Esophagus muscularis mucosa (tissue), 4 donors: ENCODE results near the gene CHCHD1. TPM values are rescaled to one million over a fixed set of nuclear protein-coding genes. Genes with fewer than 3 reads are reported as not detected.
A peak's percentile ranks its signal among the peaks of the same experiment; 100 is the strongest.

Source experiments
- DNase-seq: peaks from one replicate; pipeline ENCODE4 v3.0.0-alpha.2; 2017; ENCODE audit errors: extremely low spot score
- H3K27ac ChIP-seq, 4 donors: fragments of 200-600 bp; sonication (generic); replicated peaks in 1 of 4; 1 replicate in 3 of 4; 2 replicates in 1 of 4; pipeline ENCODE4 v1.5.1; 2016 to 2019; ENCODE audit warnings: mild to moderate bottlenecking in 1 of 4
- H3K27me3 ChIP-seq, 4 donors: fragments of 200-600 bp; sonication (generic); one replicate each; pipeline versions ENCODE4 v1.5.1 to v1.6.0; 2016 to 2019
- H3K36me3 ChIP-seq, 4 donors: fragments of 200-600 bp; sonication (generic); one replicate each; pipeline ENCODE4 v1.5.1; 2016 to 2019
- H3K4me1 ChIP-seq, 4 donors: fragments of 200-600 bp; sonication (generic); one replicate each; pipeline ENCODE4 v1.5.1; 2016 to 2019
- H3K4me3 ChIP-seq, 4 donors: fragments of 200-600 bp; sonication (generic); 1 replicate in 2 of 4; 2 replicates in 2 of 4; pipeline ENCODE4 v1.5.1; 2016 to 2019; ENCODE audit warnings: mild to moderate bottlenecking in 4 of 4, moderate library complexity in 1 of 4
- H3K9me3 ChIP-seq, 4 donors: fragments of 200-600 bp; sonication (generic); 1 replicate in 3 of 4; 2 replicates in 1 of 4; pipeline ENCODE4 v1.5.1; 2016 to 2019
- EP300 ChIP-seq: sonication (generic); formaldehyde crosslinking; IDR thresholded peaks from one replicate; pipeline ENCODE4 v1.6.1; 2017; ENCODE audit warnings: antibody characterized with exemption
- POLR2A ChIP-seq: fragments of 450-650 bp; IDR thresholded peaks from one replicate; pipeline ENCODE4 v1.6.1; 2017; ENCODE audit warnings: antibody characterized with exemption, moderate library complexity, mild to moderate bottlenecking, low read depth
- POLR2AphosphoS5 ChIP-seq, 2 donors: sonication (generic); formaldehyde crosslinking; IDR thresholded peaks; one replicate each; pipeline ENCODE4 v1.6.1; 2017; ENCODE audit warnings: antibody characterized with exemption in 2 of 2
- WGBS: methylation state at CpG from one replicate; pipeline ENCODE4 v1.1.5; 2018; 5-methylcytosine and 5-hydroxymethylcytosine counted together
- intact Hi-C: fragments of 100-400 bp; cut with DNase I; formaldehyde crosslinking; loops from one replicate; pipeline ENCODE4 v1.15.1; 2023
- total RNA-seq, 4 donors: library from RNA; depleted of rRNA; stranded (reverse); fragments of >200 nt; gene quantifications; one replicate each; pipeline versions ENCODE4 v1.1.0 to v1.2.1, GENCODE V29; 2016
- TF ChIP-seq, protein P1 (sequence below), 3 experiments: fragments of 200-600 bp in 2 of 3; fragments of 450-650 bp in 1 of 3; sonication (generic) in 2 of 3; IDR thresholded peaks; one replicate each; pipeline ENCODE4 v1.5.1; 2017 to 2019; ENCODE audit warnings: antibody characterized with exemption in 3 of 3, mild to moderate bottlenecking in 2 of 3, moderate library complexity in 1 of 3

Gene CHCHD1
- total RNA-seq, 4 donors from 2014 or later: 14.9 to 32.0 (median 25.6) TPM

DNA sequence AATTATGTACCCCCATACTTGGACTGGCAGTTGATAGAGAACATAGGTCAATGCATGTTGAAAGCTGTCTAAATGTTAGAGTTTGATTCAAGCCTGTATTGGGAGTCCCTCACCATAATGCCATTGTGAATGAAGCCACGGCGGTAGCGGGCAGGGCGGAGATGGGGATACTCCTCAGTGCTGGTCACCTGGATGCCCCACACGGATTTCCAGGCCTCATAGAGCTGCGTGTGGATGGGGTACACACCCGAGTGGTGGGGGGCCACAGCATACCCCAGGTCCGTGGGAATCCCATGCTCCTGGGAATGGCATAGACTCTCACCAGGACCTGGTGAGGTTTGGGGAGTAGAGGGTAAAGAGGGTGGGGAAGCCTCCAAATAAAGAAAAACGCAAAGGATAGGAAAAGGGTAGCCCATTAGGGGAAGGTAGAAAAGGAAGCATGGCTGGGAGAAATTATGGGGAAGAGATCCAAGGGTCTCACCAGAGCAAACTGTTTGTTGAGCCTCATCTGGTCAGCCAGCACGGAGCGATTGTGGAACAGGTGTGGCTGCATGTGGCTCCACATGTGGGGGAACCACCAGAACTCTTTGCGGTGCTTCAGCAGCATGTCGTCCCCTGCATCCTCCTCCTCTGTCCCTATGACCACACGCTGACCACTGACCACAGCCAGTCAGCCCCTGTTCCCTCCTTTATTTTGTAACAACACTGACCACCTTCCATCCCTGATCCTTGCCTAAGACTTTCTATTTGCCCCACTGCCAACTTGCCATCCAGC, 24.5 kb downstream of the CHCHD1 start:
- Histone ChIP-seq H3K4me3 (no peak overlapping the region), H3K36me3 (peaks cover 64 to 79% (median 75%) of the 10 kb centered on the region in 4 donors), H3K9me3 (no peaks in the 10 kb centered on the region), H3K4me1 (peaks cover 16 to 46% (median 37%) of the 10 kb centered on the region in 4 donors), H3K27ac (peak overlapping the region in 1 of 4 donors; percentile 4), H3K27me3 (no peaks in the 10 kb centered on the region)
- DNase-seq: no peak
- TF ChIP-seq EP300 (no peak), POLR2A (no peak), POLR2AphosphoS5 (IDR thresholded peaks at IDR 0.05) (no peak)
- TF ChIP-seq, protein P1, sequence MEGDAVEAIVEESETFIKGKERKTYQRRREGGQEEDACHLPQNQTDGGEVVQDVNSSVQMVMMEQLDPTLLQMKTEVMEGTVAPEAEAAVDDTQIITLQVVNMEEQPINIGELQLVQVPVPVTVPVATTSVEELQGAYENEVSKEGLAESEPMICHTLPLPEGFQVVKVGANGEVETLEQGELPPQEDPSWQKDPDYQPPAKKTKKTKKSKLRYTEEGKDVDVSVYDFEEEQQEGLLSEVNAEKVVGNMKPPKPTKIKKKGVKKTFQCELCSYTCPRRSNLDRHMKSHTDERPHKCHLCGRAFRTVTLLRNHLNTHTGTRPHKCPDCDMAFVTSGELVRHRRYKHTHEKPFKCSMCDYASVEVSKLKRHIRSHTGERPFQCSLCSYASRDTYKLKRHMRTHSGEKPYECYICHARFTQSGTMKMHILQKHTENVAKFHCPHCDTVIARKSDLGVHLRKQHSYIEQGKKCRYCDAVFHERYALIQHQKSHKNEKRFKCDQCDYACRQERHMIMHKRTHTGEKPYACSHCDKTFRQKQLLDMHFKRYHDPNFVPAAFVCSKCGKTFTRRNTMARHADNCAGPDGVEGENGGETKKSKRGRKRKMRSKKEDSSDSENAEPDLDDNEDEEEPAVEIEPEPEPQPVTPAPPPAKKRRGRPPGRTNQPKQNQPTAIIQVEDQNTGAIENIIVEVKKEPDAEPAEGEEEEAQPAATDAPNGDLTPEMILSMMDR (IDR thresholded peaks at IDR 0.05): no peak
- intact Hi-C loops: no loop called here
- 88% methylated on average over 14 of the region's 14 CpGs for WGBS

DNA sequence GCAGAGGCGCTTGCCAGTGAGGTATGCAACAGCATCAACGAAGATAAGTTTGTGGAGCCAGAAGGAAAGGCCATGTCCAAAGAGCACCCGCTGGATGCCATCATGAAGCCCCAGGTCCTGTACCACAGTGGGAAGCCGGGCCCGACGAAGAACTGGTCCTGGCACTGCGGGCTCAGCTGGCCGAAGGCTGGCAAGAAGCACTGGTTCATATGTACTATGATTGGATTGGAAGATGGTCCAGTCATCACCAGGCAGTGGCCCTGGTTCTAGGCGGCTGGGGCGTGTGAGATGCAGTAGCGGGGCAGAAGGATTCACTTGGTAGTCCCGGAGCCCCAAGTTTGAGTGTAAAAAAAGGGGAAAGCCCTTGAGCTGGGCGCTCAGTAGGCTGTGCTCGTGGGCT, 25.6 kb downstream of the CHCHD1 start:
- no peak overlapping the region for H3K4me3 ChIP-seq
- H3K27ac ChIP-seq: no peak overlapping the region
- H3K27me3 ChIP-seq: peaks cover 0 to 3% (median 0%) of the 10 kb centered on the region in 4 donors
- peaks cover 55 to 68% (median 64%) of the 10 kb centered on the region in 4 donors for H3K36me3 ChIP-seq
- TF ChIP-seq POLR2AphosphoS5 (IDR thresholded peaks at IDR 0.05) (no peak), EP300 (no peak), POLR2A (no peak)
- TF ChIP-seq, protein P1 (IDR thresholded peaks at IDR 0.05): no peak
- WGBS: 96% methylated on average over 14 of the region's 14 CpGs
- H3K4me1 ChIP-seq: peaks cover 16 to 51% (median 41%) of the 10 kb centered on the region in 4 donors
- no peaks in the 10 kb centered on the region for H3K9me3 ChIP-seq
- DNase-seq: no peak
- intact Hi-C loops: no loop called here

- Histone ChIP-seq H3K27ac (no peak overlapping the region), H3K4me3 (no peak overlapping the region), H3K36me3 (peaks cover 50 to 67% (median 60%) of the 10 kb centered on the region in 4 donors), H3K9me3 (no peaks in the 10 kb centered on the region), H3K27me3 (peaks cover 0 to 3% (median 0%) of the 10 kb centered on the region in 4 donors), H3K4me1 (peaks cover 16 to 54% (median 43%) of the 10 kb centered on the region in 4 donors)
- intact Hi-C loops: no loop called here
- 88% methylated on average over 11 of the region's 16 CpGs for WGBS
- no peak for TF ChIP-seq POLR2AphosphoS5 (IDR thresholded peaks at IDR 0.05)
- no peak for TF ChIP-seq EP300
- TF ChIP-seq, protein P1 (IDR thresholded peaks at IDR 0.05): no peak
- DNase-seq: no peak
Observed at GRCh38 chr10:73808021-73808815, 26.4 kb downstream of the CHCHD1 start.

GRCh38 chr10:73809061-73809818, 27.4 kb downstream of the CHCHD1 start:
- H3K27ac ChIP-seq: no peak overlapping the region
- no peak for DNase-seq
- TF ChIP-seq POLR2AphosphoS5 (IDR thresholded peaks at IDR 0.05) (no peak), EP300 (no peak), POLR2A (no peak)
- TF ChIP-seq, protein P1 (IDR thresholded peaks at IDR 0.05): no peak
- H3K36me3 ChIP-seq: peaks cover 51 to 67% (median 56%) of the 10 kb centered on the region in 4 donors
- H3K27me3 ChIP-seq: peaks cover 0 to 3% (median 0%) of the 10 kb centered on the region in 4 donors
- no peak overlapping the region for H3K4me3 ChIP-seq
- WGBS: 79% methylated on average over 5 of the region's 5 CpGs
- H3K9me3 ChIP-seq: no peaks in the 10 kb centered on the region
- intact Hi-C loops: no loop called here
- peaks cover 16 to 54% (median 43%) of the 10 kb centered on the region in 4 donors for H3K4me1 ChIP-seq
